Vagina (tissue), 2 donors: ENCODE results near the gene PPM1E. TPM values are rescaled to one million over a fixed set of nuclear protein-coding genes. Genes with fewer than 3 reads are reported as not detected.

Experiments used
- DNase-seq, 2 donors: peaks; one replicate each; pipeline ENCODE4 v3.0.0-alpha.2; 2017; ENCODE audit errors: extremely low spot score in 2 of 2
- H3K27ac ChIP-seq: fragments of 200-600 bp; sonication (generic); one replicate; pipeline ENCODE4 v1.5.1; 2019
- H3K27me3 ChIP-seq: fragments of 200-600 bp; sonication (generic); one replicate; pipeline ENCODE4 v1.5.1; 2019
- H3K36me3 ChIP-seq, 2 donors: fragments of 200-600 bp; sonication (generic); one replicate each; pipeline ENCODE4 v1.5.1; 2017 to 2019
- H3K4me1 ChIP-seq: fragments of 200-600 bp; sonication (generic); one replicate; pipeline ENCODE4 v1.5.1; 2019
- H3K4me3 ChIP-seq, 2 donors: fragments of 200-600 bp; sonication (generic); 1 replicate in 1 of 2; 2 replicates in 1 of 2; pipeline ENCODE4 v1.5.1; 2016 to 2019
- H3K9me3 ChIP-seq: fragments of 200-600 bp; sonication (generic); one replicate; pipeline ENCODE4 v1.5.1; 2019
- CTCF ChIP-seq, 3 experiments: fragments of 450-650 bp in 2 of 3; fragments of 200-600 bp in 1 of 3; sonication (generic) in 1 of 3; IDR thresholded peaks; one replicate each; pipeline ENCODE4 v1.5.1; 2017 to 2019; ENCODE audit warnings: antibody characterized with exemption in 3 of 3, mild to moderate bottlenecking in 2 of 3, moderate library complexity in 2 of 3
- POLR2A ChIP-seq, 2 donors: fragments of 450-650 bp; IDR thresholded peaks; one replicate each; pipeline ENCODE4 v1.6.1; 2017; ENCODE audit warnings: antibody characterized with exemption in 2 of 2, mild to moderate bottlenecking in 2 of 2, moderate library complexity in 2 of 2
- POLR2AphosphoS5 ChIP-seq, 2 donors: sonication (generic); formaldehyde crosslinking; IDR thresholded peaks; one replicate each; pipeline ENCODE4 v1.9.0; 2017; ENCODE audit warnings: antibody characterized with exemption in 2 of 2, mild to moderate bottlenecking in 2 of 2, low read depth in 1 of 2; ENCODE audit not compliant: insufficient read depth in 1 of 2
- intact Hi-C: fragments of 100-400 bp; cut with DNase I; formaldehyde crosslinking; loops from one replicate; pipeline ENCODE4 v1.15.1; 2023
- total RNA-seq: library from RNA; depleted of rRNA; stranded (reverse); fragments of >200 nt; gene quantifications from one replicate; pipeline ENCODE4 v1.2.3, GENCODE V29; 2016

Gene PPM1E
- total RNA-seq, 1 donor from 2014 or later, result 0.25 TPM

- DNase-seq, result no peak
- no peak overlapping the region for H3K27ac ChIP-seq
- TF ChIP-seq CTCF (IDR thresholded peaks at IDR 0.05), result no peak
- no peak for TF ChIP-seq POLR2A (IDR thresholded peaks at IDR 0.05)
- no peak for TF ChIP-seq POLR2AphosphoS5 (IDR thresholded peaks at IDR 0.05; ENCODE audit: insufficient read depth in 1 of 2, low read depth in 1 of 2)
- no peaks in the 10 kb centered on the region for H3K4me1 ChIP-seq
- H3K4me3 ChIP-seq, result no peak overlapping the region
- H3K36me3 ChIP-seq, result no peaks in the 10 kb centered on the region
- intact Hi-C loops, result no loop called here
- H3K27me3 ChIP-seq, result no peaks in the 10 kb centered on the region
- no peaks in the 10 kb centered on the region for H3K9me3 ChIP-seq
Observed at GRCh38 chr17:58917228-58917627, 161.6 kb downstream of the PPM1E start.

- intact Hi-C loops, result no loop called here
- no peaks in the 10 kb centered on the region for H3K27me3 ChIP-seq
- H3K4me1 ChIP-seq, result no peaks in the 10 kb centered on the region
- TF ChIP-seq CTCF (IDR thresholded peaks at IDR 0.05) (no peak), POLR2A (IDR thresholded peaks at IDR 0.05) (no peak), POLR2AphosphoS5 (IDR thresholded peaks at IDR 0.05; ENCODE audit: insufficient read depth in 1 of 2, low read depth in 1 of 2) (no peak)
- H3K36me3 ChIP-seq, result no peaks in the 10 kb centered on the region
- no peaks in the 10 kb centered on the region for H3K9me3 ChIP-seq
- no peak overlapping the region for H3K4me3 ChIP-seq
- no peak for DNase-seq
- no peak overlapping the region for H3K27ac ChIP-seq
Observed at GRCh38 chr17:58918072-58918471, 162.4 kb downstream of the PPM1E start.

- no peaks in the 10 kb centered on the region for H3K36me3 ChIP-seq
- H3K27me3 ChIP-seq, result no peaks in the 10 kb centered on the region
- TF ChIP-seq CTCF (IDR thresholded peaks at IDR 0.05), result no peak
- TF ChIP-seq POLR2A (IDR thresholded peaks at IDR 0.05), result no peak
- no peak for TF ChIP-seq POLR2AphosphoS5 (IDR thresholded peaks at IDR 0.05; ENCODE audit: insufficient read depth in 1 of 2, low read depth in 1 of 2)
- intact Hi-C loops, result no loop called here
- no peak overlapping the region for H3K27ac ChIP-seq
- no peaks in the 10 kb centered on the region for H3K4me1 ChIP-seq
- DNase-seq, result no peak
- no peak overlapping the region for H3K4me3 ChIP-seq
- no peaks in the 10 kb centered on the region for H3K9me3 ChIP-seq
Observed at GRCh38 chr17:58918884-58919283, 163.2 kb downstream of the PPM1E start.

- Histone ChIP-seq H3K9me3 (no peaks in the 10 kb centered on the region), H3K4me3 (no peak overlapping the region), H3K27ac (no peak overlapping the region), H3K36me3 (no peaks in the 10 kb centered on the region), H3K4me1 (no peaks in the 10 kb centered on the region), H3K27me3 (no peaks in the 10 kb centered on the region)
- DNase-seq, result no peak
- no peak for TF ChIP-seq POLR2A (IDR thresholded peaks at IDR 0.05)
- no peak for TF ChIP-seq CTCF (IDR thresholded peaks at IDR 0.05)
- no peak for TF ChIP-seq POLR2AphosphoS5 (IDR thresholded peaks at IDR 0.05; ENCODE audit: insufficient read depth in 1 of 2, low read depth in 1 of 2)
- intact Hi-C loops, result no loop called here
Observed at GRCh38 chr17:58920773-58921172, 165.1 kb downstream of the PPM1E start.

GRCh38 chr17:58932956-58933355 lies 177.3 kb downstream of the PPM1E start:
- Histone ChIP-seq H3K27me3 (no peaks in the 10 kb centered on the region), H3K4me1 (no peaks in the 10 kb centered on the region), H3K9me3 (no peaks in the 10 kb centered on the region), H3K36me3 (no peaks in the 10 kb centered on the region), H3K27ac (no peak overlapping the region), H3K4me3 (no peak overlapping the region)
- TF ChIP-seq POLR2AphosphoS5 (IDR thresholded peaks at IDR 0.05; ENCODE audit: insufficient read depth in 1 of 2, low read depth in 1 of 2) (no peak), POLR2A (IDR thresholded peaks at IDR 0.05) (no peak), CTCF (IDR thresholded peaks at IDR 0.05) (no peak)
- intact Hi-C loops, result no loop called here
- DNase-seq, result no peak
